ENCODE measurements around the gene CHD1. TPM values are rescaled to one million over a fixed set of nuclear protein-coding genes. Genes with fewer than 3 reads are reported as not detected.

CHD1 gene
- total RNA-seq, 4 donors from 2014 or later, result 39.8 to 70.6 (median 54.1) TPM

DNA sequence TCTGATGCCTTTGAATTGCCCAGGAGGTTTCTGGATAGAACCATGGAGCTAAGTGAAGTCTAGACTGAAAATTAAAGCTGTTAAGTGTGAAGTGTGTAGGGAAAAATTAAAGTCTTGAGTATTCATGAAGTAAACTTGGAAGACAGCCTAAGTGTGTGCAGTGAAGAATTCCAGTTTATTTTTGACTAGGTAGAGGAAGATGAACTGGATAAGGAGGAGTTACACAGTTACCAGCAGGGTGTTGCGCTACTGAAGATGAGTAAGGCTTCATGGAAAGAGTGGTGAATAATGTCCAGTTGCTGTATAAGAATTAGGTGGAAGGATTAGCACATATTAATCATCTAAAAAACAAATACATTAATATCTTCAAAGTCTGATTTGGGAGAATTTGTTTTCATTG, 5.7 kb upstream of the CHD1 start:
- WGBS, result 50% methylated on average over 1 of the region's 1 CpG
- H3K4me3 ChIP-seq, result no peak overlapping the region
- no peaks in the 10 kb centered on the region for H3K9me3 ChIP-seq
- H3K27me3 ChIP-seq, result no peaks in the 10 kb centered on the region
- TF ChIP-seq POLR2A (IDR thresholded peaks at IDR 0.05) (no peak), EP300 (IDR thresholded peaks at IDR 0.05) (no peak), CTCF (IDR thresholded peaks at IDR 0.05) (no peak), POLR2AphosphoS5 (IDR thresholded peaks at IDR 0.05) (no peak)
- no peaks in the 10 kb centered on the region for H3K36me3 ChIP-seq
- peaks cover 34% of the 10 kb centered on the region for H3K4me1 ChIP-seq
- DNase-seq (ENCODE audit: low spot score in 2 of 2), result no peak
- H3K27ac ChIP-seq, result no peak overlapping the region

GRCh38 chr5:98933445-98934072, 4.8 kb upstream of the CHD1 start:
- TF ChIP-seq POLR2AphosphoS5 (IDR thresholded peaks at IDR 0.05) (no peak), EP300 (IDR thresholded peaks at IDR 0.05) (no peak), CTCF (IDR thresholded peaks at IDR 0.05) (no peak), POLR2A (IDR thresholded peaks at IDR 0.05) (no peak)
- 78% methylated on average over 5 of the region's 5 CpGs for WGBS
- DNase-seq (ENCODE audit: low spot score in 2 of 2), result no peak
- no peaks in the 10 kb centered on the region for H3K36me3 ChIP-seq
- H3K27me3 ChIP-seq, result no peaks in the 10 kb centered on the region
- H3K9me3 ChIP-seq, result no peaks in the 10 kb centered on the region
- H3K27ac ChIP-seq, result peak overlapping the region; percentile 40
- no peak overlapping the region for H3K4me3 ChIP-seq
- peaks cover 29% of the 10 kb centered on the region for H3K4me1 ChIP-seq

DNA sequence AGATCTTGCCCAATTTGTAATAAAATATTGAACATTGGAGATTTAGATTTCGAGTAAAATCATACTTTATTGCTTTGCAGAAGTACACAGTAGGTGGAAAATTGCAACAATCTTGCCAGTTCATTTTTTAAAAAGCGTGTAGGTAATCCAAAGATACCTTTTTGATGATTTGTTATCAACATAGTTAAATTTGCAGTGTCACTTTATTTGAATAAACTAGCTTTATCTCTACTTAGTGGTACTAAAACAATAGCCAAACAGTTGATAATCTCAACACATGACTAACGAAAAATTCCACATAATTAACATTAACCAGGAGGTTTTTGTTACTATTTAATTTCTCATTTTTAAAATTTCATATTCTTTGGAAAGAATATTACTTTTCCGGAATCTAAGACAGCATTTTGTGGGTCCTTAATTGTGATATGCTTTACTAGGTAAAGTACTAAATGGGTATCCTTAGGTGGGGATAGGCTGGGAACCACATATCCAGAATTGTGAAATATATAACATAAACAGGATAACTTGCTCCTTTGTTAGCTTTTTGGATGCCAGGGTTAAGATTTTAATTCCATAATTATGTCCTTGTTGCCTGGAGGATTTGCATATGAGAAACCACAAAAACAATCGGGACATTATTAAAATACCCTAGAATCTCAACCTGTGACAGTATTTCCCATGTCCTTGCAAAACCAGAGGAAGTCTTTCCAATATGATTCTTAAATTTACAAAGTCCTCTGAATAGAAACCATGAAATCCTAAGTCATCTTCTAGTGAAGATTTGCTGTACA, 2.4 kb upstream of the CHD1 start:
- WGBS, result 74% methylated on average over 5 of the region's 5 CpGs
- no peak for DNase-seq (ENCODE audit: low spot score in 2 of 2)
- no peak for TF ChIP-seq POLR2AphosphoS5 (IDR thresholded peaks at IDR 0.05)
- no peak for TF ChIP-seq CTCF (IDR thresholded peaks at IDR 0.05)
- TF ChIP-seq POLR2A (IDR thresholded peaks at IDR 0.05), result no peak
- no peak for TF ChIP-seq EP300 (IDR thresholded peaks at IDR 0.05)
- no peaks in the 10 kb centered on the region for H3K27me3 ChIP-seq
- peaks cover 33% of the 10 kb centered on the region for H3K4me1 ChIP-seq
- H3K4me3 ChIP-seq, result no peak overlapping the region
- H3K36me3 ChIP-seq, result no peaks in the 10 kb centered on the region
- no peaks in the 10 kb centered on the region for H3K9me3 ChIP-seq
- no peak overlapping the region for H3K27ac ChIP-seq

DNA sequence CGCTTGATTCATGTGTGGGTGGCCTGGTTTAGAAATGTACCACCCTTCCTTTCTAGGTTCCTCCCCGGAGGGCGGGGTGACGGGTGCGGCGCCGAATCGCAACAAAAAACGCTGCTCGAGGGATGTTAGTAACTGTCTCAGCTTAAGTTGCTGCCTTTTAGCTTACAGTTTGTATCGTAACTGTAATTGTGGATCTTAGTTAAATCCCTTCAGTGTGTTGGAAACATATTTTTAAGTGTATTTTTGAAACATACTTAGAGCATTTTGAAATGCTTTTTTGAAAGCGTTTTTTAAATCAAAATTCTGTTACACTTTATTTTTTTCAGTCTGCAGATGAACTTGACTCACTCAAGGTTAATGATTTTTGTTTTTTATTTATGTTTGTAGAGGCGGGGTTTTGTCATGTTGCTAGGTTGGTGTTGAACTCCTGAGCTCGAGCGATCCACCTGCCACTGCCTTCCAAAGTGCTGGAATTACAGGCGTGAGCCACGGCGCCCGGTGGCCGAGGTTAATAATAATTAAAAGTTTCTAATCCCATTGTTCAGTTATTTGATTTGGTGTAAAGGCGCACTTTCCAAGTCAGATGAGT, 997 bp upstream of the CHD1 start:
- WGBS, result 5% methylated on average over 21 of the region's 21 CpGs
- Histone ChIP-seq H3K27ac (peak overlapping the region; percentile 98), H3K27me3 (no peaks in the 10 kb centered on the region), H3K4me3 (peak overlapping the region; percentile 77), H3K36me3 (peaks cover under 1% of the 10 kb centered on the region), H3K9me3 (no peaks in the 10 kb centered on the region), H3K4me1 (peaks cover 45% of the 10 kb centered on the region)
- TF ChIP-seq POLR2AphosphoS5 (IDR thresholded peaks at IDR 0.05), result no peak
- TF ChIP-seq CTCF (IDR thresholded peaks at IDR 0.05), result no peak
- TF ChIP-seq EP300 (IDR thresholded peaks at IDR 0.05), result no peak
- TF ChIP-seq POLR2A (IDR thresholded peaks at IDR 0.05), result no peak
- peak in 1 of 2 donors; percentile 98 for DNase-seq (ENCODE audit: low spot score in 2 of 2)
